NT2/D1 (cell line): ENCODE measurements around the gene TGOLN2.
"Not testable (repeated sequence)": the region's sequence is repeated elsewhere in the genome, so short reads cannot be mapped to it uniquely, and the experiment has no call there.

Experiments
- DNase-seq: peaks from one replicate; pipeline ENCODE4 v3.0.0-alpha.2; 2011; ENCODE audit warnings: low read depth, low spot score
- H3K27me3 ChIP-seq: 2 replicates; pipeline ENCODE4 v1.6.0; 2011; ENCODE audit warnings: mild to moderate bottlenecking; ENCODE audit not compliant: insufficient read length, insufficient read depth
- H3K36me3 ChIP-seq: 2 replicates; pipeline ENCODE4 v1.6.1; 2011; ENCODE audit warnings: mild to moderate bottlenecking, low read length, mixed read lengths; ENCODE audit not compliant: insufficient read depth, insufficient read length
- H3K4me1 ChIP-seq: 2 replicates; pipeline ENCODE4 v1.5.1; 2011; ENCODE audit not compliant: insufficient read depth, insufficient read length
- H3K4me3 ChIP-seq: 2 replicates; pipeline ENCODE4 v1.5.1; 2011; ENCODE audit warnings: low read depth; ENCODE audit not compliant: insufficient read length
- H3K9ac ChIP-seq: 2 replicates; pipeline ENCODE4 v1.6.0; 2011; ENCODE audit warnings: low read depth; ENCODE audit not compliant: insufficient read length
- H3K9me3 ChIP-seq: 2 replicates; pipeline ENCODE4 v1.5.1; 2011; ENCODE audit warnings: mild to moderate bottlenecking, low read length; ENCODE audit not compliant: insufficient read depth
- SUZ12 ChIP-seq: IDR thresholded peaks from 2 replicates; pipeline ENCODE4 v1.6.1; 2011; ENCODE audit not compliant: insufficient read length, insufficient read depth; ENCODE audit errors: extremely low read depth
- YY1 ChIP-seq: IDR thresholded peaks from 2 replicates; pipeline ENCODE4 v1.6.1; 2011; ENCODE audit not compliant: insufficient read length, insufficient read depth
- ZNF274 ChIP-seq: IDR thresholded peaks from 2 replicates; pipeline ENCODE4 v1.6.1; 2011; ENCODE audit warnings: mild to moderate bottlenecking, low read depth, low read length

TGOLN2 gene

GRCh38 chr2:85327822-85328617, at the start of gene TGOLN2:
Gene TGOLN2, minus strand, starts transcription at chr2:85327989. Its CDS starts 27 bp downstream, at chr2:85327962.
- Histone ChIP-seq H3K27me3 (no peaks in the 10 kb centered on the region), H3K36me3 (peaks cover 34% of the 10 kb centered on the region), H3K9ac (peak within 1 kb of the TSS; percentile 92), H3K4me3 (peak within 1 kb of the TSS; percentile 77), H3K9me3 (no peaks in the 10 kb centered on the region), H3K4me1 (no peaks in the 10 kb centered on the region)
- DNase-seq, result peak; percentile 87
- TF ChIP-seq YY1 (no peak), SUZ12 (no peak), ZNF274 (no peak)

DNA sequence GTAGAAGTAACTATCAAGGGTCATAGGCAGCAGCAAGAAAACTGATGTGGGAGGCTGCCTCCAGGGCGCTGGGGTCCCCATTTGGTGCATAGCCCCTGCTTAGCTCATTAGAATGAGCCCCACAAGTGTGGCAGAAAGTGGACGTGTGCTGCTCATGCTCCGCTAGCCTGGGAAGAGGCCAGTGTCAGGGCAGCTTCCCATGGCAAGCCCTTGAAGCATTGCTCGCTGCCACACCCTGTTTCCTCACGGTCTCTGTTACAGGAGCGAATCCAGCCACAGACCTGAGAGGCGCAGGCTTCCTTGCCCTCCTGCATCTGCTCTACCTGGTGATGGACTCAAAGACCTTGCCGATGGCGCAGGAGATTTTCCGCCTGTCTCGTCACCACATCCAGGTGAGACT, 49.3 kb upstream of the TGOLN2 start:
- no peaks in the 10 kb centered on the region for H3K4me1 ChIP-seq
- TF ChIP-seq YY1 (no peak), ZNF274 (no peak), SUZ12 (no peak)
- no peak for DNase-seq
- peaks cover 5% of the 10 kb centered on the region for H3K36me3 ChIP-seq
- no peak overlapping the region for H3K4me3 ChIP-seq
- H3K9me3 ChIP-seq, result peaks cover 7% of the 10 kb centered on the region; the same call in 1 of the 2 replicates
- no peak overlapping the region for H3K9ac ChIP-seq
- H3K27me3 ChIP-seq, result no peaks in the 10 kb centered on the region

- H3K9ac ChIP-seq, result no peak overlapping the region
- H3K4me1 ChIP-seq, result no peaks in the 10 kb centered on the region
- peaks cover 5% of the 10 kb centered on the region for H3K36me3 ChIP-seq
- no peak overlapping the region for H3K4me3 ChIP-seq
- TF ChIP-seq ZNF274 (no peak), YY1 (no peak), SUZ12 (no peak)
- peaks cover 7% of the 10 kb centered on the region; the same call in 1 of the 2 replicates for H3K9me3 ChIP-seq
- no peak for DNase-seq
- no peaks in the 10 kb centered on the region for H3K27me3 ChIP-seq
Observed at GRCh38 chr2:85376291-85377065, 48.7 kb upstream of the TGOLN2 start.

- DNase-seq, result no peak
- H3K4me3 ChIP-seq, result no peak overlapping the region
- no peaks in the 10 kb centered on the region for H3K27me3 ChIP-seq
- H3K36me3 ChIP-seq, result peaks cover 14% of the 10 kb centered on the region
- H3K4me1 ChIP-seq, result no peaks in the 10 kb centered on the region
- no peak for TF ChIP-seq SUZ12
- no peak for TF ChIP-seq ZNF274
- no peak for TF ChIP-seq YY1
- H3K9me3 ChIP-seq, result no peaks in the 10 kb centered on the region
- H3K9ac ChIP-seq, result no peak overlapping the region
Observed at GRCh38 chr2:85371045-85371444, 43.3 kb upstream of the TGOLN2 start.

DNA sequence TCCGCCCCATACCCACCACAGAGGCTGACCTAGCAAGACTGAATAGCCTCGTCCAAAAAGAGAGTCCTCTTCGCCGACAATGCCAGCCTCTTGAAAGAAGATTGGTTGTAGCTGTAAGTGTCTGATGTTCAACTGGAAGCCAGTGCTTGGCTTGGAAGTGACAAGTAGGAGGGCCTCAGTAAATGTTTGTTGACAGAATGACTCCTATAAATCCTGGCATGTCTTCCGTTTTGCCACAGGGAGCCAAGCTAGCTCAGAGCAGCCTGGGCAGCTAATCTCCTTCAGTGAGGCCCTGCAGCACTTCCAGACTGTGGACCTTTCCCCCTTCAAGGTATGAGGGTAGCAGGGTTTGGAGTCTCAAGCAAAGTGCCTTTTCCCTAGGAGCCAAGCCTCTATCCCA, 41.7 kb upstream of the TGOLN2 start:
- DNase-seq, result no peak
- Histone ChIP-seq H3K9me3 (no peaks in the 10 kb centered on the region), H3K36me3 (peaks cover 14% of the 10 kb centered on the region), H3K27me3 (no peaks in the 10 kb centered on the region), H3K4me3 (no peak overlapping the region), H3K9ac (no peak overlapping the region), H3K4me1 (no peaks in the 10 kb centered on the region)
- no peak for TF ChIP-seq SUZ12
- TF ChIP-seq ZNF274, result no peak
- TF ChIP-seq YY1, result no peak

- no peak for TF ChIP-seq ZNF274
- no peak for TF ChIP-seq SUZ12
- no peak for TF ChIP-seq YY1
- H3K27me3 ChIP-seq, result no peaks in the 10 kb centered on the region
- no peak overlapping the region for H3K4me3 ChIP-seq
- no peak overlapping the region for H3K9ac ChIP-seq
- DNase-seq, result no peak
- no peaks in the 10 kb centered on the region for H3K9me3 ChIP-seq
- peaks cover 14% of the 10 kb centered on the region for H3K36me3 ChIP-seq
- H3K4me1 ChIP-seq, result no peaks in the 10 kb centered on the region
Observed at GRCh38 chr2:85368921-85369320, 41.1 kb upstream of the TGOLN2 start.

GRCh38 chr2:85367180-85367579, 39.4 kb upstream of the TGOLN2 start:
- Histone ChIP-seq H3K4me1 (no peaks in the 10 kb centered on the region), H3K9ac (no peak overlapping the region), H3K36me3 (peaks cover 20% of the 10 kb centered on the region), H3K4me3 (no peak overlapping the region), H3K27me3 (no peaks in the 10 kb centered on the region), H3K9me3 (no peaks in the 10 kb centered on the region)
- no peak for DNase-seq
- TF ChIP-seq YY1 (no peak), SUZ12 (no peak)

DNA sequence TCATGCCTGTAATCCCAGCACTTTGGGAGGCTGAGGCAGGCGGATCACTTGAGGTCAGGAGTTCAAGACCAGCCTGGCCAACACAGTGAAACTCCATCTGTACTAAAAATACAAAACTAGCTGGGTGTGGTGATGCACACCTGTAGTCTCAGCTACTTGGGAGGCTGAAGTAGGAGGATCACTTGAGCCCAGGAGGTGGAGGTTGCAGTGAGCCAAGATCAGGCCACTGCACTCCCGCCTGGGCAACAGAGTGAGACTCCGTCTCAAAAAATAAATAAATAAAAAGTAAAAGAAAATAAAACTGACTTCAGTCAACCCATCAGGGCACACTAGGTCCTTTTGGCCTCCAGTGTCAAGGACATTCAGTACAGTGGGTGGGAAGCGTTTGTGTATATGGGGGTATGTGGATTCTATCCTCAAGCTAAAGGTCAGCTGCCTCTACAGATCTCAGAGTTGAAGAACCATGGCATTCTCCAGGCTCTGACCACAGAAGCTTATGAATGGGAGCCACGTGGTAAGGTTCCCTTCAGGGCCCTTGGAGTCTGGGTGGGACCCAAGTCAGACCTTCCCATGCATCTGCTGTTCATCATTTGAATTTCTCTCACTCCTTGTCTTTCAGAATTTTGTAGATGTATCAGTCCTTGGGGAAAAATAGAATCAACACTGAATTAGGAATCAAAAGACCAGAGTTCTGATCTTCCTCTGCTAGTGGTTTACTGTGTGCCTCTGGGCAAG, 35.0 kb upstream of the TGOLN2 start:
- H3K4me1 ChIP-seq, H3K4me3 ChIP-seq, DNase-seq, H3K9ac ChIP-seq, H3K27me3 ChIP-seq, H3K9me3 ChIP-seq: not testable (repeated sequence)
- H3K36me3 ChIP-seq, result peaks cover 18% of the 10 kb centered on the region
